B cell (primary cell): ENCODE data around the gene MAP7. TPM values are rescaled to one million over a fixed set of nuclear protein-coding genes. Genes with fewer than 3 reads are reported as not detected.

Experiments used
- ATAC-seq: fragments of 200-7000 bp; cut with Tn5 transposase; one replicate; pipeline ENCODE4 v1.10.0; 2021; ENCODE audit warnings: low read depth, mild to moderate bottlenecking, moderate number of reproducible peaks, moderate library complexity
- CTCF ChIA-PET: fragments of 350-600 bp; sonication (Branson Sonifier 250); formaldehyde crosslinking; loops from one replicate; lab custom pipeline; 2021; ENCODE audit warnings: antibody characterized with exemption, inconsistent platforms; lab: Charles Lee
- POLR2A ChIA-PET: fragments of 350-600 bp; sonication (Branson Sonifier 250); formaldehyde crosslinking; loops from one replicate; lab custom pipeline; 2021; ENCODE audit warnings: antibody characterized with exemption; lab: Charles Lee
- DNase-seq: peaks from one replicate; pipeline ENCODE4 v3.0.0; 2013
- H2AFZ ChIP-seq: 2 replicates; pipeline ENCODE4 v1.6.1; 2012; ENCODE audit warnings: mild to moderate bottlenecking, low read depth, low read length; ENCODE audit not compliant: insufficient read depth, poor library complexity, severe bottlenecking
- H3K27ac ChIP-seq, 2 donors: 1 replicate in 1 of 2; 2 replicates in 1 of 2; pipeline ENCODE4 v1.5.1; 2012 to 2013; ENCODE audit warnings: low read length in 2 of 2, mild to moderate bottlenecking in 2 of 2, moderate library complexity in 1 of 2
- H3K27me3 ChIP-seq, 4 experiments: fragments of 200-600 bp in 1 of 4; sonication (generic) in 1 of 4; replicated peaks in 1 of 4; 1 replicate in 2 of 4; 2 replicates in 2 of 4; pipeline versions ENCODE4 v1.6.1 to v1.7.0; 2013 to 2016; ENCODE audit warnings: low read length in 3 of 4, mild to moderate bottlenecking in 2 of 4, mixed read lengths in 1 of 4, moderate library complexity in 1 of 4; ENCODE audit not compliant: insufficient read depth in 4 of 4, control insufficient read depth in 3 of 4; ENCODE audit errors: control extremely low read depth in 1 of 4
- H3K36me3 ChIP-seq, 2 experiments: replicated peaks in 1 of 2; 1 replicate in 1 of 2; 2 replicates in 1 of 2; pipeline versions ENCODE4 v1.6.1 to v1.7.1; 2013; ENCODE audit warnings: low read length in 1 of 2; ENCODE audit not compliant: insufficient read depth in 2 of 2, control insufficient read depth in 1 of 2; ENCODE audit errors: control extremely low read depth in 1 of 2, extremely low read depth in 1 of 2
- H3K4me1 ChIP-seq, 2 donors: fragments of 200-600 bp in 1 of 2; sonication (generic) in 1 of 2; 1 replicate in 1 of 2; 2 replicates in 1 of 2; pipeline versions ENCODE4 v1.5.1 to v1.6.1; 2013 to 2017; ENCODE audit warnings: low read length in 2 of 2; ENCODE audit not compliant: control insufficient read depth in 2 of 2, insufficient read depth in 2 of 2
- H3K4me2 ChIP-seq: replicated peaks from 2 replicates; pipeline ENCODE3; 2012; ENCODE audit warnings: mild to moderate bottlenecking, low read depth, low read length; ENCODE audit not compliant: poor library complexity, severe bottlenecking
- H3K4me3 ChIP-seq, 5 experiments: fragments of 200-600 bp in 1 of 5; sonication (generic) in 1 of 5; 1 replicate in 3 of 5; 2 replicates in 2 of 5; pipeline versions ENCODE4 v1.5.1 to v1.7.0; 2011 to 2016; ENCODE audit warnings: low read length in 4 of 5, mild to moderate bottlenecking in 4 of 5, low read depth in 2 of 5, control low read depth in 1 of 5, moderate library complexity in 1 of 5; ENCODE audit not compliant: insufficient read depth in 1 of 5; ENCODE audit errors: control extremely low read depth in 1 of 5, extremely low read depth in 1 of 5
- H3K79me2 ChIP-seq: fragments of 200-600 bp; sonication (generic); one replicate; pipeline ENCODE4 v1.6.0; 2016; ENCODE audit warnings: low read length; ENCODE audit not compliant: control insufficient read depth, insufficient read depth
- H3K9ac ChIP-seq: fragments of 200-600 bp; sonication (generic); 2 replicates; pipeline ENCODE4 v1.6.1; 2017; ENCODE audit warnings: mild to moderate bottlenecking, low read length, moderate library complexity
- H3K9me3 ChIP-seq, 3 donors: one replicate each; pipeline versions ENCODE4 v1.6.1 to v1.7.1; 2013; ENCODE audit warnings: low read length in 2 of 3; ENCODE audit not compliant: control insufficient read depth in 2 of 3, insufficient read depth in 1 of 3; ENCODE audit errors: control extremely low read depth in 1 of 3
- H4K20me1 ChIP-seq: 2 replicates; pipeline ENCODE4 v1.6.0; 2012; ENCODE audit warnings: mild to moderate bottlenecking, low read length; ENCODE audit not compliant: insufficient read depth, control insufficient read depth, poor library complexity, severe bottlenecking
- H3K27ac Mint-ChIP-seq: one replicate; pipeline ENCODE4 v1.8.0; 2021; ENCODE audit warnings: mixed read lengths
- H3K27me3 Mint-ChIP-seq: one replicate; pipeline ENCODE4 v1.8.0; 2021; ENCODE audit warnings: mixed read lengths
- H3K4me1 Mint-ChIP-seq: one replicate; pipeline ENCODE4 v1.8.0; 2021; ENCODE audit warnings: mixed read lengths
- H3K4me3 Mint-ChIP-seq: one replicate; pipeline ENCODE4 v1.8.0; 2021; ENCODE audit warnings: mixed read lengths
- H3K9me3 Mint-ChIP-seq: one replicate; pipeline ENCODE4 v1.8.0; 2022; ENCODE audit warnings: mixed read lengths; ENCODE audit not compliant: insufficient read depth
- CTCF ChIP-seq: fragments of 200-600 bp; IDR thresholded peaks from one replicate; pipeline ENCODE4 v1.8.0; 2022; ENCODE audit warnings: antibody characterized with exemption, mild to moderate bottlenecking
- EZH2 ChIP-seq: IDR thresholded peaks from 2 replicates; pipeline ENCODE4 v1.6.1; 2012; ENCODE audit warnings: borderline replicate concordance, low read depth, mild to moderate bottlenecking, moderate library complexity, low read length; ENCODE audit not compliant: insufficient read depth, poor library complexity, severe bottlenecking
- WGBS: methylation state at CpG from one replicate; pipeline ENCODE4 v1.1.5; 2013; ENCODE audit warnings: missing lambda C conversion rate; ENCODE audit not compliant: insufficient coverage; 5-methylcytosine and 5-hydroxymethylcytosine counted together
- intact Hi-C: fragments of 100-400 bp; cut with micrococcal nuclease; formaldehyde crosslinking; loops from one replicate; pipeline ENCODE4 v1.10.0; 2022
- polyA plus RNA-seq: library from polyadenylated mRNA; depleted of rRNA; stranded (reverse); fragments of >200 nt; gene quantifications from 2 replicates; pipeline ENCODE4 v1.2.3, GENCODE V29; 2012
- total RNA-seq, 2 donors: library from RNA; stranded (reverse); fragments of 120-200 nt in 1 of 2; gene quantifications; 1 replicate in 1 of 2; 2 replicates in 1 of 2; pipeline versions ENCODE4 v1.2.3 to v1.2.4, GENCODE V29; 2013 to 2022

Gene MAP7
- total and polyA plus RNA-seq, 2 donors (not counting 1 experiment from before 2014, with no cell fraction given) = 0.34 to 0.64 TPM

DNA sequence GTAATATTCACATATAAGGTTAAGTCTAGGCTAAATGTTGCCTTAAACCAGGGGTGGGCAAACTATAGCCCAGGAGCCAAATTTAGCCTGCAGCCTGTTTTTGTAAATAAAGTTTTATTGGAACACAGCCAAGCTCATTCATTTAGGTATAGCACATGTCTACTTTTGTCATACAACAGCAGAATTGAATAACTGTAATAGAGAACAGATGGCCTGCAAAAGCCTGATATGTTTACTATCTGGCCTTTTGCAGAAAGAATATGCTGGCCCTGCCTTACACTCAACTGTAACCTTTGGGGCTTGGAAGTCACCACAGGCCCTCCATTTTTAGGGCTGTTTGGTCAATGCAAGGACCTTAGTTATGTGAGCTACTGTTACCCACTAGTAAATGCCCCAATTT, 242.9 kb downstream of the MAP7 start:
- no peaks in the 10 kb centered on the region for H3K79me2 ChIP-seq
- H3K4me1 Mint-ChIP-seq = no peaks in the 10 kb centered on the region
- DNase-seq (no peak), ATAC-seq (no peak)
- no peaks in the 10 kb centered on the region for H3K4me1 ChIP-seq
- H3K9me3 Mint-ChIP-seq = peaks cover 2% of the 10 kb centered on the region
- POLR2A ChIA-PET = no interaction called here
- TF ChIP-seq EZH2 (no peak), CTCF (no peak)
- no peak overlapping the region for H3K4me3 ChIP-seq
- no peaks in the 10 kb centered on the region for H3K36me3 ChIP-seq
- peaks cover 0 to 3% (median 0%) of the 10 kb centered on the region in 3 donors for H3K9me3 ChIP-seq
- no peak overlapping the region for H2AFZ ChIP-seq
- H3K4me2 ChIP-seq = no peak overlapping the region
- intact Hi-C loops = no loop called here
- no peak overlapping the region for H3K9ac ChIP-seq
- H3K27ac Mint-ChIP-seq = no peak overlapping the region
- H3K27ac ChIP-seq = no peak overlapping the region
- H4K20me1 ChIP-seq = no peaks in the 10 kb centered on the region
- CTCF ChIA-PET = no interaction called here
- no peak overlapping the region for H3K4me3 Mint-ChIP-seq
- peaks cover 10% of the 10 kb centered on the region for H3K27me3 Mint-ChIP-seq
- no peaks in the 10 kb centered on the region for H3K27me3 ChIP-seq

DNA sequence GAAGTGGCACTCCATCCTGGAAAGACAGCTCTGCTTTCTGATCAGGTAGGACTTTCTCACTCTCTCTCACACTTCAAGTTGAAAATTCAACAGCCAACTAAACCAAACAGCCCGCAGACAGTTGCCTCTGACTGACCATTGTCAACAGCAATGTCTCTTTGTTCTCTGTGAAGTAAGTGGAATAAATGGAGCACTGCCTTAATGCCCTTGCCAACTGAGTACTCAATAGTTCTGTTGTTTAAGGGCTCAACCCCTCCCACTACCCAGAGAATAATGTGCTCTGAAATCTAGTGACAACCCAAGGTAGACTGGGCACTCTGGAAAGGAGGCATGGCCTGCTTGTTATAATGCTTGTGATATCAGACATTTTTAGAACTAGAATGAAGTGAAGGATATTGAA, 243.8 kb downstream of the MAP7 start:
- no peak for ATAC-seq

More for the DNA sequence above, 243.8 kb downstream of the MAP7 start:
- Histone ChIP-seq H3K27me3 (no peaks in the 10 kb centered on the region), H3K36me3 (no peaks in the 10 kb centered on the region), H3K4me2 (no peak overlapping the region), H3K27ac (no peak overlapping the region), H3K9me3 (peaks cover 0 to 3% (median 0%) of the 10 kb centered on the region in 3 donors), H3K79me2 (no peaks in the 10 kb centered on the region), H3K9ac (no peak overlapping the region), H4K20me1 (no peaks in the 10 kb centered on the region), H3K4me3 (no peak overlapping the region), H2AFZ (no peak overlapping the region), H3K4me1 (no peaks in the 10 kb centered on the region)
- H3K27ac Mint-ChIP-seq = no peak overlapping the region
- no peaks in the 10 kb centered on the region for H3K4me1 Mint-ChIP-seq
- intact Hi-C loops = no loop called here
- no peak overlapping the region for H3K4me3 Mint-ChIP-seq
- TF ChIP-seq CTCF (no peak), EZH2 (no peak)
- ChIA-PET POLR2A (no interaction called here), CTCF (no interaction called here)
- H3K27me3 Mint-ChIP-seq = peaks cover 5% of the 10 kb centered on the region
- DNase-seq = no peak
- H3K9me3 Mint-ChIP-seq = peaks cover 2% of the 10 kb centered on the region
- no CpG with 5 or more reads among the region's 1 CpG for WGBS
